Suprapubic skin (tissue), 3 donors: ENCODE measurements around the gene ADGRD2.

Experiments used
- POLR2AphosphoS5 ChIP-seq, 3 donors: sonication (generic); formaldehyde crosslinking; IDR thresholded peaks; one replicate each; pipeline ENCODE4 v1.6.1; 2017; ENCODE audit warnings: antibody characterized with exemption in 3 of 3
- TF ChIP-seq, protein P1 (sequence below), 2 donors: fragments of 200-600 bp in 1 of 2; fragments of 450-650 bp in 1 of 2; sonication (generic) in 1 of 2; IDR thresholded peaks; one replicate each; pipeline ENCODE4 v1.5.1; 2016 to 2019; ENCODE audit warnings: antibody characterized with exemption in 2 of 2, mild to moderate bottlenecking in 1 of 2, moderate library complexity in 1 of 2

GRCh38 chr9:124479371-124479770, 29.1 kb downstream of the ADGRD2 start:
- TF ChIP-seq, protein P1, sequence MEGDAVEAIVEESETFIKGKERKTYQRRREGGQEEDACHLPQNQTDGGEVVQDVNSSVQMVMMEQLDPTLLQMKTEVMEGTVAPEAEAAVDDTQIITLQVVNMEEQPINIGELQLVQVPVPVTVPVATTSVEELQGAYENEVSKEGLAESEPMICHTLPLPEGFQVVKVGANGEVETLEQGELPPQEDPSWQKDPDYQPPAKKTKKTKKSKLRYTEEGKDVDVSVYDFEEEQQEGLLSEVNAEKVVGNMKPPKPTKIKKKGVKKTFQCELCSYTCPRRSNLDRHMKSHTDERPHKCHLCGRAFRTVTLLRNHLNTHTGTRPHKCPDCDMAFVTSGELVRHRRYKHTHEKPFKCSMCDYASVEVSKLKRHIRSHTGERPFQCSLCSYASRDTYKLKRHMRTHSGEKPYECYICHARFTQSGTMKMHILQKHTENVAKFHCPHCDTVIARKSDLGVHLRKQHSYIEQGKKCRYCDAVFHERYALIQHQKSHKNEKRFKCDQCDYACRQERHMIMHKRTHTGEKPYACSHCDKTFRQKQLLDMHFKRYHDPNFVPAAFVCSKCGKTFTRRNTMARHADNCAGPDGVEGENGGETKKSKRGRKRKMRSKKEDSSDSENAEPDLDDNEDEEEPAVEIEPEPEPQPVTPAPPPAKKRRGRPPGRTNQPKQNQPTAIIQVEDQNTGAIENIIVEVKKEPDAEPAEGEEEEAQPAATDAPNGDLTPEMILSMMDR (IDR thresholded peaks at IDR 0.05), result no peak
- no peak for TF ChIP-seq POLR2AphosphoS5 (IDR thresholded peaks at IDR 0.05)
